K562 (cell line): ENCODE measurements around the gene GLYATL1. TPM values are rescaled to one million over a fixed set of nuclear protein-coding genes. Genes with fewer than 3 reads are reported as not detected.

Source experiments
- polyA plus RNA-seq, 8 experiments: library from polyadenylated mRNA; depleted of rRNA in 4 of 8; stranded (reverse) in 5 of 8; unstranded in 3 of 8; fragments of >200 nt; fragmentation: Nextera tagmentation in 2 of 8; fragmentation: Illumina TruSeq in 1 of 8; extraction: Ambion mirVana in 2 of 8; extraction: Trizol in 1 of 8; gene quantifications; 2 replicates each; pipeline versions ENCODE4 v1.2.1 to v1.2.3, GENCODE V29; 2011 to 2014; ENCODE audit warnings: inconsistent platforms in 1 of 8, missing spikeins in 1 of 8
- total RNA-seq, 7 experiments: library from RNA; depleted of rRNA in 6 of 7; stranded (reverse); fragments of >200 nt in 6 of 7; fragmentation: Illumina TruSeq in 2 of 7; extraction: Trizol in 2 of 7; gene quantifications; 2 replicates each; pipeline versions ENCODE4 v1.2.1 to v1.2.3, GENCODE V29; 2011 to 2021; ENCODE audit warnings: low replicate concordance in 1 of 7

GLYATL1 gene
- total and polyA plus RNA-seq, 9 of the 15 experiments (the other 6 are each of a cell fraction or from before 2014, with no cell fraction given) = not detected

Other genes with a start within 250 kb of the GLYATL1 start
- not detected in 2 replicates for gene GLYAT, start 207.5 kb upstream of the GLYATL1 start, total RNA-seq (2014; rRNA removed)
- not detected in 2 replicates for gene GLYAT, start 207.5 kb upstream of the GLYATL1 start, total RNA-seq (2014; rRNA removed; fragmentation: Illumina TruSeq; extraction: Trizol)
- gene GLYAT, start 207.5 kb upstream of the GLYATL1 start, total RNA-seq (2015; rRNA removed; fragmentation: Illumina TruSeq; extraction: Trizol) = not detected in 2 replicates
- not detected in 2 replicates for gene GLYAT, start 207.5 kb upstream of the GLYATL1 start, total RNA-seq (2021)
- not detected in 2 replicates for gene GLYAT, start 207.5 kb upstream of the GLYATL1 start, polyA plus RNA-seq (2011; rRNA removed)
- not detected in 2 replicates for gene GLYAT, start 207.5 kb upstream of the GLYATL1 start, polyA plus RNA-seq (2014; fragmentation: Illumina TruSeq; extraction: Trizol)
- gene GLYAT, start 207.5 kb upstream of the GLYATL1 start, polyA plus RNA-seq (2014; fragmentation: Nextera tagmentation; extraction: Ambion mirVana) = not detected
- 0.47 TPM in 1 of 2 replicates, not detected in the other for gene GLYAT, start 207.5 kb upstream of the GLYATL1 start, polyA plus RNA-seq (2014; rRNA removed)
- gene GLYATL2, start 94.8 kb upstream of the GLYATL1 start, total RNA-seq (2014; rRNA removed) = not detected in 2 replicates
- gene GLYATL2, start 94.8 kb upstream of the GLYATL1 start, total RNA-seq (2014; rRNA removed; fragmentation: Illumina TruSeq; extraction: Trizol) = not detected in 2 replicates
- not detected in 2 replicates for gene GLYATL2, start 94.8 kb upstream of the GLYATL1 start, total RNA-seq (2015; rRNA removed; fragmentation: Illumina TruSeq; extraction: Trizol)
- not detected in 2 replicates for gene GLYATL2, start 94.8 kb upstream of the GLYATL1 start, total RNA-seq (2021)
- gene GLYATL2, start 94.8 kb upstream of the GLYATL1 start, polyA plus RNA-seq (2011; rRNA removed) = not detected in 2 replicates
- not detected in 2 replicates for gene GLYATL2, start 94.8 kb upstream of the GLYATL1 start, polyA plus RNA-seq (2014; fragmentation: Illumina TruSeq; extraction: Trizol)
- gene GLYATL2, start 94.8 kb upstream of the GLYATL1 start, polyA plus RNA-seq (2014; fragmentation: Nextera tagmentation; extraction: Ambion mirVana) = not detected
- gene GLYATL2, start 94.8 kb upstream of the GLYATL1 start, polyA plus RNA-seq (2014; rRNA removed) = not detected in 2 replicates
- gene GLYATL1B, start 146.8 kb downstream of the GLYATL1 start, total RNA-seq (2014; rRNA removed) = not detected in 2 replicates
- gene GLYATL1B, start 146.8 kb downstream of the GLYATL1 start, total RNA-seq (2014; rRNA removed; fragmentation: Illumina TruSeq; extraction: Trizol) = not detected in 2 replicates
- gene GLYATL1B, start 146.8 kb downstream of the GLYATL1 start, total RNA-seq (2015; rRNA removed; fragmentation: Illumina TruSeq; extraction: Trizol) = not detected in 2 replicates
- gene GLYATL1B, start 146.8 kb downstream of the GLYATL1 start, total RNA-seq (2021) = not detected in 2 replicates
- not detected in 2 replicates for gene GLYATL1B, start 146.8 kb downstream of the GLYATL1 start, polyA plus RNA-seq (2011; rRNA removed)
- not detected in 2 replicates for gene GLYATL1B, start 146.8 kb downstream of the GLYATL1 start, polyA plus RNA-seq (2014; fragmentation: Illumina TruSeq; extraction: Trizol)
- not detected for gene GLYATL1B, start 146.8 kb downstream of the GLYATL1 start, polyA plus RNA-seq (2014; fragmentation: Nextera tagmentation; extraction: Ambion mirVana)
- not detected in 2 replicates for gene GLYATL1B, start 146.8 kb downstream of the GLYATL1 start, polyA plus RNA-seq (2014; rRNA removed)
- gene FAM111B, start 167.7 kb downstream of the GLYATL1 start, total RNA-seq (2014; rRNA removed) = not detected in 2 replicates
- gene FAM111B, start 167.7 kb downstream of the GLYATL1 start, total RNA-seq (2014; rRNA removed; fragmentation: Illumina TruSeq; extraction: Trizol) = not detected in 2 replicates
- 0.26 and 0.33 TPM in 2 replicates for gene FAM111B, start 167.7 kb downstream of the GLYATL1 start, total RNA-seq (2015; rRNA removed; fragmentation: Illumina TruSeq; extraction: Trizol)
- 0.13 TPM in 1 of 2 replicates, not detected in the other for gene FAM111B, start 167.7 kb downstream of the GLYATL1 start, total RNA-seq (2021)
- gene FAM111B, start 167.7 kb downstream of the GLYATL1 start, polyA plus RNA-seq (2011; rRNA removed) = not detected in 2 replicates
- 0.04 TPM in 1 of 2 replicates, not detected in the other for gene FAM111B, start 167.7 kb downstream of the GLYATL1 start, polyA plus RNA-seq (2014; fragmentation: Illumina TruSeq; extraction: Trizol)
- under 1 TPM in 1 of 2 experiments, not detected in 1; 0.01 TPM for gene FAM111B, start 167.7 kb downstream of the GLYATL1 start, polyA plus RNA-seq (2014; fragmentation: Nextera tagmentation; extraction: Ambion mirVana)
- gene FAM111B, start 167.7 kb downstream of the GLYATL1 start, polyA plus RNA-seq (2014; rRNA removed) = 0.07 TPM in 1 of 2 replicates, not detected in the other
- 18.0 and 20.1 TPM in 2 replicates for gene FAM111A, start 203.4 kb downstream of the GLYATL1 start, total RNA-seq (2014; rRNA removed)
- 27.6 and 28.4 TPM in 2 replicates for gene FAM111A, start 203.4 kb downstream of the GLYATL1 start, total RNA-seq (2014; rRNA removed; fragmentation: Illumina TruSeq; extraction: Trizol)
- 29.9 and 30.6 TPM in 2 replicates for gene FAM111A, start 203.4 kb downstream of the GLYATL1 start, total RNA-seq (2015; rRNA removed; fragmentation: Illumina TruSeq; extraction: Trizol)
- gene FAM111A, start 203.4 kb downstream of the GLYATL1 start, total RNA-seq (2021) = 19.0 and 19.5 TPM in 2 replicates
- 2.3 and 16.1 TPM in 2 replicates for gene FAM111A, start 203.4 kb downstream of the GLYATL1 start, polyA plus RNA-seq (2011; rRNA removed)
- 17.7 and 22.3 TPM in 2 replicates for gene FAM111A, start 203.4 kb downstream of the GLYATL1 start, polyA plus RNA-seq (2014; fragmentation: Illumina TruSeq; extraction: Trizol)
- gene FAM111A, start 203.4 kb downstream of the GLYATL1 start, polyA plus RNA-seq (2014; fragmentation: Nextera tagmentation; extraction: Ambion mirVana) = 10 to 100 TPM; 14.8 to 16.5 TPM
- gene FAM111A, start 203.4 kb downstream of the GLYATL1 start, polyA plus RNA-seq (2014; rRNA removed) = 21.8 and 24.7 TPM in 2 replicates
- gene DTX4, start 232.6 kb downstream of the GLYATL1 start, total RNA-seq (2014; rRNA removed) = 0.20 TPM in 1 of 2 replicates, not detected in the other
- gene DTX4, start 232.6 kb downstream of the GLYATL1 start, total RNA-seq (2014; rRNA removed; fragmentation: Illumina TruSeq; extraction: Trizol) = 0.03 TPM in 1 of 2 replicates, not detected in the other
- gene DTX4, start 232.6 kb downstream of the GLYATL1 start, total RNA-seq (2015; rRNA removed; fragmentation: Illumina TruSeq; extraction: Trizol) = 0.04 and 0.15 TPM in 2 replicates
- gene DTX4, start 232.6 kb downstream of the GLYATL1 start, total RNA-seq (2021) = 0.11 and 0.47 TPM in 2 replicates
- gene DTX4, start 232.6 kb downstream of the GLYATL1 start, polyA plus RNA-seq (2011; rRNA removed) = 0.07 TPM in 1 of 2 replicates, not detected in the other
- gene DTX4, start 232.6 kb downstream of the GLYATL1 start, polyA plus RNA-seq (2014; fragmentation: Illumina TruSeq; extraction: Trizol) = 0.06 TPM in 2 replicates
- under 1 TPM in 1 of 2 experiments, not detected in 1; 0.03 TPM for gene DTX4, start 232.6 kb downstream of the GLYATL1 start, polyA plus RNA-seq (2014; fragmentation: Nextera tagmentation; extraction: Ambion mirVana)
- 0.04 TPM in 1 of 2 replicates, not detected in the other for gene DTX4, start 232.6 kb downstream of the GLYATL1 start, polyA plus RNA-seq (2014; rRNA removed)